Hematopoietic multipotent progenitor cell treated with erythropoietin and hydrocortisone succinate and interleukin-3 and kit ligand, for 17 days (in vitro differentiated cells): ENCODE results near the gene GPR176.

ENCODE experiments used
- DNase-seq: peaks from one replicate; pipeline ENCODE4 v3.0.0-alpha.2; 2015; ENCODE audit warnings: low spot score

Gene GPR176

DNA sequence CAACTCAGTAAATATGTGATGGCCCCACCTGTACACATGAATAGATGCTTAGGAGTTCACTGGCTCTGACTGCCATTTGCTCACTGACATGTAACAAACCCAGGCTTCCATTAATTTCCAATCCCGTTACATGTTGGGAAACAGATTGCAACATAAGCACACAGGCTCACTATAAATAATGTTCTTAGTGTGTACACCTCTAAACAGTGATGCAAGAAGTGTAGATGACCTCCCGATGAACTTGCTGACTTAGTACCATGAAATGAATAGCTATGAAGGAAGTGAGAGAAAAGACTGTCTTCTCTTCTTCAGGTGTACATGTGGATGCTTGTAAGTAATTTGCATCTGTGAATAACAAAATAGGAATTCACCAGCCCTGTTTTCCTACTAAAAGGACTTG lies 116.0 kb downstream of the GPR176 start:
- DNase-seq, result no peak

DNA sequence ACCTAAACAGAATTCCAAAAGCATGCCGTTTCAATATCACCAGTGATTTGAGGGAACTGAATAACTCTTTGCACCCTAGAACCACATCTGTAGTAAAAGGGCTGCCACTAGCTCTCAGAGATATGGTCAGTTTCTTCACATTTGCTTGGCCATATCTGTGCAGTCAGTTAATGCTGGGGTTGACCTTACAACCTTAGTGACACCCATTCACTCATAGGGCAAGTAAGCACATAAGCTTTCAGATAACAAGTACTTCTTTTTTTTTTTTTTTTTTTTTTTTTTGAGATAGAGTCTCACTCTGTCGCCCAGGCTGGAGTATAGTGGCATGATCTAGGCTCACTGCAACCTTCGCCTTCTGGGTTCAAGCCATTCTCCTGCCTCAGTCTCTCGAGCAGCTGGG lies 117.0 kb downstream of the GPR176 start:
- no peak for DNase-seq

DNA sequence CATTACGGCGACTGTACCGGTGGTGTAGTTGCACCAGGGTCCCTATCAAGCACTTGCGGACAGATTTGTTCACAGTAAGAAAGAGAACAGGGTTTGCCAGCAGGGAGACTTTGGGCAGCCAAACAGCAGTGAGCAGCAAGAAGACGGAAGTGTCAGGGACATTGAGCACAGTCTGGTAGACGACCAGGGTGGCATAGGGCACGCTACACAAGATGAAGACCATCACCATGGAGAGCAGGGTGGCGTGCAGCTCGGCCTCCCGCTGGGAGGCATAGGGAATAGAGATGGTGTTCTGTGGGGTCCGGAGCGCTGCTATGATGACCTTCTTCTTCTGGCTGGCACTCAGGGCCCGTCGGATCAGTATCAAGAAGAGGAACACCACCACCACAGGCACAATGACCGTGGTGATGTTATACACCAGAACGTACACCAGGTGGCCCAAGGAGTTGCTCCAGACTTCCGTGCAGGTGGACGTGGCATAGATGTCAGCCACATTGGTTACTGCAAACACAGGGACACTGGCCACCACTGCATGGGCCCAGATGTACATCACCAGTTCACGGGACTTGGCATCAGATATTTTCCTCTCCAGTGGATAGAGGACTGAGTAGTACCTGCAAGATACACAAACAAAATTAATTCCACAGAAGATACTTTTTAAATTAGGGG lies 118.3 kb downstream of the GPR176 start:
- no peak for DNase-seq

DNA sequence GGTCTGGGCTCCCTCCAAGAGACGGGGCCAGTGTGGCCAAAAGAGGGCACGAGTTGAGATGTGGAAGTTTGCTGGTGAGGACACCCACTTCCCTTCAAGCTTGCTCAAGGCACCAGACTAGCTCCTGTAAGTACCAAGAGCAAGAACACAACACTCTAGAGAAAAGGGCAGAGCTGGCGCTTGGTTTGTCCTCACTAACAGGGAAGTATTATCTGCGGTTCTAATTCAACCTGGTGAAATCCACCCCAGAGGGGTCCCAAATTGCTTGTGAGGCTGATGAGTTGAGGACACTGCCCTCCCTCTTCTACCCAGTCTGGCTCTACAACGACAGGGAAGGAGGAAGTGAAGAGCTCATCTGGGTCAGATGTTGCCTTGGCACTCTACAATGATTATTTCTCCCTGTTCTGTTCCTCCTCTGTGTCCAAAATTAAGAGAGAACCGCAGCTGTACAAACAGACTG lies 120.5 kb downstream of the GPR176 start:
- DNase-seq, result no peak

DNA sequence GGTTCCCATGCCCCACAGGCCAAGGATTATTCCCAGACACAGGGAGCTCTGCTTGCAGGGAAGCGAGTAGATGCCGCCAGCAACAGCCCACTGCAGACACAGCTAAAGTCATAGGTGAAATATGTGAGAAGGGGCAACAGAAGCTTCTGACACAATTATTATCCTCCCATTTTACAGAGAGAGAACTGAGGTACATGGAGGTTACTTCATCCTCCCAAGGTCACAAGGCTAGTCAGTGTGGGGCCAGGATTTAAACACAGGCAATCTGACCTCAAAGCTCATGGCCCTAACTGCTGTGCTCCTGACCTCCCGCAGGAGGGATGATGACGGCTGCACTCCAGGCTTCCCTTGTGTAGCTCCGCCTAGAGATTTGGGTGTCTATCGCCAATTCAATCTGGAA lies 121.7 kb downstream of the GPR176 start:
- no peak for DNase-seq

DNA sequence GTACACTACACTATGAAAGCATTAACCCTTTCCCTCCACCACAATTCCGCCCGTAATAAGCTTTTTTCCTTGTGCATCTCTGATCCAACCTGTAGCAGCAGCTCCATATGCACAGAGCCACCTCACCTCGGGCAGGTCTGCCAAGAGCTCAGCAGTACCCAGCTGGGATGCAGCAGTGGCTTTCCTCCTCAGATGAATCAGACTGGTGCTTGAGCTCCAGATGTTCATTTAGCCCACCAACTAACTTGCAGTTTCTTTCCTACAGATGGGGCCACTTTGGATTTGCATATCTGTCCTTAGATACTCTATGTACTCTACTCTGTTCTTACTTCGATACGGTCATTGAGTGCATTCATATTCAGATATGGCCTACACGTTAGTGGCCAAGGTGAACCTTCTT lies 122.7 kb downstream of the GPR176 start:
- DNase-seq, result no peak

DNA sequence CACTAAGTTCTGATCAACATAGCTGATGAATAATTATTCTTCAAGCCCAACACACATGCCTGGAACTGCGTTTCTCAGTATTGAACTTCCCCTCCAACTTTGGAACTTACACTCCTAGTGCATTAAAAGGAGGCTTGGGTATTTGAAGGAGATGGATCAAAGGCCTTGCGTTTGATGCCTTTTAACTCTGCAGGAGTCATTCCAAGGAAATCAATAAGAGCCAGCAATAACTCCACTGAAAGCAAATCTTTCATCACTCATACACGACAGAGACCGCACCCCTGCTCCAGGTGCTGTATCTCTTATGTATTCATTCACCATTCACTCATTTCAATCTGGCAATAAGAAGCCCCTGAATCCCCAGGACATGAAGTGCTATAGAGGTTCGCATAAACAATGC lies 123.5 kb downstream of the GPR176 start:
- no peak for DNase-seq

DNA sequence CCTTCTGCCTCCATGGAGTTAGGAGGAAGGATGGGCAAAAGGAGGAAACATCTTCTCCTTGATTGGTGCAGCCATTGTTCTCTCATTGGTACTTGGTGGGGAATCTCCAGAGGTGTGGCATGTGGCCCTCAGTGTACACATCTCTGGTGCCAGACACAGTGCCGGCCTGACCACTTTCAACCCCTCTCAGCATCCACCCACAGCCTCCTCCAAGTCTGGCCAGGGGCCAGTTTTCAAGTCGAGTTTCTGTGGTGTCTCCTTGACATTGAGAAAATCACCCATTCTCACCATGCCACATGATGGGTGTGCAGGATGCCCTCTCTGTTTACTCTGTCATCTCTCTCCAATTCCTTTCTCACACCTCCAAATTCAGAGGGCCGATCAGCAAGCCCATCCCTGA lies 124.6 kb downstream of the GPR176 start:
- no peak for DNase-seq

DNA sequence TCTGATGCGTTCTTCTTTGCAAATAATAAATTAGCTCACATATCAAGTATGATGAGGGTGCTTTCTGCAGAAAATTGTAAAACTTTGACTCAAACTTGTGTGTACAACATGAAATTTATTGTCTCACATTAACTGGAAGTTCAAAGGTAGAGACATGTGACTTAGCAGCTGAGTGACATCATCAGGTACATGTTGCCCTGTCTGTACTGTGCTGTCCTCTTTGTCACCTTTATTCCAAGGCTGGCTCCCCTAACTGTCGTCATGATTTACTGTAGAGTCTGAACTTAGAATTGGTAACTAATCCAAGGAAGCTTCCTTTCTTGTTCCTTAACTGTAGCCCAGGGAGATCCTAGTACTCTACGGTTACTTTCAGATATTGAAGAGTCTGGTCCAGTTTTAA lies 125.1 kb downstream of the GPR176 start:
- no peak for DNase-seq

DNA sequence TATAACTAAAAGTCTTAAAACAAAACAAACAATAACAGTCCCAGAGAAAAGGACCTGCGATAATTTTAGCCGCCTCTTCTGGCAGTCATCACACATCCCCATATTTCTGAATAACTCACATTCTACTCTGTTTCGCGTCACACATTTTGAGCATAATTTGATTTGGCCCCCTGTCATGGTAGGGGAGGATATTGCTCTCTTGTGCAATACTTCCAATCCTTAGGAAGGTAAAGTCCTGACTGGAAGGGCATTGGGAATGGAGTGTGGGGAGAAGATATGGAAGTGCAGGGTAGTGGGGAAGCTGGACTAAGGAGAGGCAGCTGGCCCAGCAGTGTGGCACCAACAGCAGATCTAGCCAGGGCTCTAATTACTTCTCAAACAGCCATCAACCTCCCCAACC lies 126.1 kb downstream of the GPR176 start:
- no peak for DNase-seq

DNA sequence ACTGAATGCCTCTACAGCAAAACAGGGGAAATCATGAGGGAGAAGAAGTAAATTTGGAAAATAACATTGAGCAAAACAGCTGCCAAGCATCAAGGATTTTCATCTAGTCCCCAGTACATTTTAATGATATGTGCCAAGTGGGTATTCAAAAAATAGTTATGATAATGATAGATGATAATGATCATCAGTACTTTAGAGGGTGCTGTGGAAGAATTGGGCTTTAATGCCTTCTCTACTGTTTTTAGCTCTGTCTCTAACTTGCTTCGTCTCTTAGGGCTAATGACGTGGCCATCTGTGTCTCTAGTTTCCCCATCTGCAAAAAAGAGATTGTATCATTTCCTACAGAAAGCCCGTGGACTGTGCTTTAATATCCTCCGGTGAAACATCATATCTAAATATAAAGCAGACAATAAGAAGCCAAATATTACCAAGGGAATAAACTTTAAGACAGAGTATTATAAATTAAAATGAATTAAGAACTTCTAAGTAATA lies 127.2 kb downstream of the GPR176 start:
- DNase-seq, result no peak

DNA sequence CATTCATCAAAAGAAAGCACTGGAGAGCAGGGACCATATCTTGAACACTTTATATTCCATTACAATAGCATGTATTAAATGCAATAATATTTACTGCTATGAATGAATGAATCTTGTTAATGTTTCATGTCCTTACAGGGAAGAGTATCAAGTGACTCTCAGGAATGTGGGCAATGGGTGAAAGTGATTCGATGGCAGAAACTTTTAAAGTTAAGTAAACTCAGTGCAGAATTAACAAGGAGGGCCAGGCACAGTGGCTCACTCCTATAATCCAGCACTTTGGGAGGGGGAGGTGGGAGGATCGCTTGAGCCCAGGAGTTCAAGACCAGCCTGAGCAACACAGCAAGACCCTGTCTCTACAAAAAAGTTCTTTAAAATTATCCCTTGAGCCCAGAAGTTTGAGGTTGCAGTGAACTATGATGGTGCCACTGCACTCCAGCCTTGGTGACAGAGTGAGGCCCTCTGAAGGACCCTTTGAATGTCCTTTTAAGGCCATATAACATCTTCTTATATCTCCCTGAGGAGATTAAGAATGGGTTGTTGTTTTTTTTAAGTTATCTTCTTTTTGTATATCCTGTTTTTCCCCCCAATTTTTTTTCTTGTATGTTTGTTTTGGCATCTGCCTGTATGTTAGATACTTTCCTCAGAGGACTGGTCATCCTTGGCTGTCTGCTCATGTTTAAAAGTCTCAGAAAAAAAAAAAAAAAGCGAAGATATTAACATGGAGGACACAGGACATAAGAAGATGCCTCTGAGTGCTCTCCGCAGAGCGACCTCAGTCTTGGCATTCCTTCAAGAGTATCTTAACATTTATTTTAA lies 127.8 kb downstream of the GPR176 start:
- DNase-seq, result no peak

DNA sequence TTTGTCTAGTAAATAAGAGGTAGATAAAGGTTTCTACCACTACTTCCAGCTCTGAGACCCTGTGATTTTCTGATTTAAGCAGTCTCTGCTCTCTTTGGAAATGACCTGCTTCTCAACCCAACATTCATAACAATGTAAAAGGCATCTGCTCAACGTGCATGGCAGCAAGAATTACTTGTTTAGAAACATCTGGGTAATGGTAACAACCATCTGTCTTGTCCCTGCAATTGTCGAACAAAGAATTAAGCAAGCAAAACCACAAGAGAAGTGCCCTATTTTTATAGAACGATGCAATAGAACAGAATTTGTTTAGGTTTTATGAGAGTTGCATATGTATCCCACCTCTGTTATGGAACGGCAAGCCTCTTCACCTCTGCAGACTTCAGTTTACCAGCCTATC lies 130.3 kb downstream of the GPR176 start:
- no peak for DNase-seq

DNA sequence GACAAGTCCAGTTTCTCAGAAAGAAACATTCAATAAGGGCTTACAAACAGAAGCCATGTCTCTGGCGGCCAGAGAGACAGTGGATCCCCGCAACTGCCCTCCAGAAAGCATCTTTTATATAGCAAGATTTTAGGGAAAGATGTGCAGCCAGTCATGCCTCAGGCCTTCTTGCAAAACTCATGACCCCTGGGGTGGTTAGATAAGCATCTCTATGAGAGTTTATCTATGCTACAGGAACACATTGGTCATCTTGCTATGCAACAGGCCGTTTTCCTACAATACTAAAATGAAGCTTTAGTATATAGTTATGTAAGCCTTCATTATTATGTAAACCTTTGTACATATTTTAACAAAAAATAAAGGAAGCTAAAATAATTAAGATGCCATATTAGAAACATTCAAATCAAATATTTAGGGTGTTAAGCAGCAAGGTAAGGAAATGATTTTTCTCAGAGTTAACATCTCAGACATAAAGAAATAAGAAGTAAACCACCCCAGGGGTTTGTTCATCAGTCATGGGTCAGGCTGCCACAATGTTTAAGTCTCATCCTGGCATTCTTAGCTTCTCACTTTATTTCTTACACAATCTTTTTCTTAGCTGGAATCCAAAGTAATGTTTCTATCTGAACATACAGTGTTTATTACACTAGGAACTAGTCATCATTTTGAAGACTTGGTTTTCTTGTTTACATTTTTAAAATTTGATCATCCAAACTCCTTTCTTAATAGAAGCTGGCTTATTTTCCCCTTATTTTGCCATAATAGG lies 131.1 kb downstream of the GPR176 start:
- no peak for DNase-seq

DNA sequence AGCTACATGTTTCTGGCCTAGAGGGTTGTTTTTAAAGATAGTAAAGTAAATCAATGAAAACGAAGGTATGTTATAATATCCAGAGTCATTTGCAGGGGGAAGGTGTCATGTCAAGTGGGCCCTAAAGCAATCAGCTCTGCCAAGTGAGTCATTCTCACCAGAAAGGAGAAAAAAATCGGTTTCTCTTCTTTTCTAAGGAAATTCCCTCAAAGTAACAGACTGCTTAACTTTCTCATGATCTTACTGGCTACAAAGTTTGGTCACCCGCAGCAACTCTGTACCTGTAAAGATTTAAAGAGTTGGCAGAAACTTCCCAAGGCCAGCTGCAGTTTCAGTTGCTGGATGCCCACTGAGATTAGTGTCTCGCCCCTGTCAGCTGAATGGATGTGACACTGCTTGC lies 132.0 kb downstream of the GPR176 start:
- DNase-seq, result no peak

DNA sequence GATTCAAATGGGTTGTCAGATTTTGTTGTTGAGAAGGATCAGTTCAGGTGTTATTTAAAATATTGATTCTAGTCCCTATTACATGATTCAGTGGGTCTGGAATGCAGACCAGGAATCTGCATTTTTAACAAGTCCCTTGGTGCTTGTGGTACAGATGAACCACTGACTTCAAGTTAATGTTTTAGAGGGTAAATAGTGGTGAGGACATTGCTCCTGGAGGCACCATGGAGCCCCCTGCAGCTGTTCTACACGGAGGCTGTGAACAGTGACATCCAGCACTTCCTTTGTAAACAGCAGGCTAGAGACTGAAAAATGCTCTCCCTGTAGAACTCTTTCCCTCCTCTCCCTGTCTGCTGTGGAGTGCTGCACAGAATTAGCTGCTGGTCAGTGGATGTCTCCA lies 132.6 kb downstream of the GPR176 start:
- no peak for DNase-seq

DNA sequence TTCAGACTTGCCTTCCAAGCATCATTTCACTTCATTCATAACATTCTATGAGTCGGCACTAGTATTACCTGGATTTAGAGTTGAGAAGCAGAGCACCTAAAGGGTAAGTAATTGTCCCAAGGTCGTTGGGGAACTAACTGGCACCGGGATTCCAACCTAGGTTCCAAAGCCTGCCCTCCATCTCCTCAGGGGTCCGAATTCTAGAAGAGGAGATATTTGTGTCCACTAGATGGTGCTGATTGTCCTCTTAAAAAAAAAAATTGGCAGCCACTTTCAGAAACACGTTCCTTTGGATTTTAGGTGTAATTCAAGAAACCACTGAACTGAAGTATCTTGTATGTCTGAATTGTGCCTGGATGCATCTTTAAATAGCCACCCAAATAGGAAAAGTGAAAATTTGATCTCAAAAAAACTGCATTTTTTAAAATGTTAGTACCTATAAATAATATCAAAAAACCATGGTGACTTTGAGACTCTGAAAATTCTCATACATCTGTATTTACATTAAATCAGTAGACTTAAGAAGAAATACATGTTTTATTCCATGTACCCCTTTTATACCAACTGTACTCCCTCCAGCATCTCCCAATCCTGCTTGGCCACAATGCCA lies 133.5 kb downstream of the GPR176 start:
- peak; percentile 60 for DNase-seq

DNA sequence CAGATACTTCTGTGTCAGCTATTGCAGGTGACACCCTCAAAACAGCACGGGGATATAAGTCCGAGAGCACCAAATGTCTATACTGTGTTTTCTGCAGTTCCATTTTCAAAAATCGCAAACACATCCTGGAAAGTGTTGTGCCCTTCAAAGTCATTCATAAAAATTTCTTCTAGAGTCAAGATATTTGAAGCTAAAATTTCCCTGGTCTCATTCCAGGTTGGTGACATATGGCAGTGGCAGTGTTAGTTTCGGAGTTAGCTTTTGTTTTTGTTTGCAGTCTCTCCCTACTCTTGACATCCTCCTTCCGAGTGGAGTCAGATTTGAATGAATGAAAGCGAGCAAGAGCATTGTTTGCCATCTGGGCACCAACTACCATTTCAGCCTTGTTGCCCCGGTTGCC lies 134.2 kb downstream of the GPR176 start:
- no peak for DNase-seq

DNA sequence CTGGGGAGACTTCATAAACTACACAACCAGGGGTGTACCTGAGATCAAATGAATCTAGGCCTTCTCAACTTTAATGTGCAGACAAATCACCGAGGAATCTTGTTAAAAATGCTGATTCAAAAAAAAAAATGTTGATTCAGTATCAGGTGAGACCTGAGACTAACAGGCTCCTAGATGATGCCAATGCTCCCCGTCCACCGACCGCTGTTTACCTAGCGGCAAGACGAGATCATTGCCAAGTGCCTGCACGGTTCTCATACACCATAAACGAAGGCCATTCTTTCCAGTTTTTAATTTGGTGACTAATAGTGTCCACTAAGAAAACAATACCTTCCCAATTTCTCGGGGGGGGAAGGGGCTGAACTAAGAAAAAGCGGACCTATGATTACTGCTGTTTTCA lies 134.9 kb downstream of the GPR176 start:
- no peak for DNase-seq

DNA sequence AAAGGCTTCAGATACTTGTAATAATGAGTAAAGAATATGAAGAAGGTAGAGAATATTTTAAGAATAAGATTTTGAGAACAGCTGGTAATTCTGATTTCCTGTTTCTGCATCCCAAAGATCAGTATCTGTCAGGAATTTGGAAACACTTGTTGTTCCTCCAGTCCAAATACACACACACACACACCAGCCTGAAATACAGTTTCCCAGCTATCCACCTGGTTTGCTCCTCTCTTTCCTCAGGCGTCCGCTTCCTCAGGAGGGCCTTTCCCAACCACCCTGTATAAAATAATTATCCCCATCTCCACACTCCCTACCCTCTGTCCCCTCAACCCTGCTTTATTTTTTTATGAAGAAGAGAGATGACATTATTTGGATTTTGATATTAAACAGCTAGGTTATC lies 135.4 kb downstream of the GPR176 start:
- no peak for DNase-seq

DNA sequence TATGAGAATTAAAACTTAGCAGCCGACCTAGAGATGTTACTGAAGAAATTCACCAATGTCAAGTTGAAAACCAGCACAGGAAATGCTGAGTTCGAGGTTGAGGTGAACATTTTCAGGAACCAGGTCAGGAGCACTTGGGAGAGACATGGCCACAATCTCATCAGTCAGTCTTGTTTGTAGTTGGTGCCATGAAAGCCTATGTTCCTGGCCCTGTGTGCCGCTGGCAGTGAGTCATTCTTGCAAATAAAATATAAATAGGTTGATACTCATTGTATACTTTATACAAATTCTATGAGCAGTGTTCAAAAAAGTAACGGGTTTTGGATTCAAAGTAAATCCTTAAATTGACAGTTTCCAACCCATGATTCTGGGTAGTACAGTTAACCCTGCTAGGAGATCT lies 135.9 kb downstream of the GPR176 start:
- DNase-seq, result no peak

DNA sequence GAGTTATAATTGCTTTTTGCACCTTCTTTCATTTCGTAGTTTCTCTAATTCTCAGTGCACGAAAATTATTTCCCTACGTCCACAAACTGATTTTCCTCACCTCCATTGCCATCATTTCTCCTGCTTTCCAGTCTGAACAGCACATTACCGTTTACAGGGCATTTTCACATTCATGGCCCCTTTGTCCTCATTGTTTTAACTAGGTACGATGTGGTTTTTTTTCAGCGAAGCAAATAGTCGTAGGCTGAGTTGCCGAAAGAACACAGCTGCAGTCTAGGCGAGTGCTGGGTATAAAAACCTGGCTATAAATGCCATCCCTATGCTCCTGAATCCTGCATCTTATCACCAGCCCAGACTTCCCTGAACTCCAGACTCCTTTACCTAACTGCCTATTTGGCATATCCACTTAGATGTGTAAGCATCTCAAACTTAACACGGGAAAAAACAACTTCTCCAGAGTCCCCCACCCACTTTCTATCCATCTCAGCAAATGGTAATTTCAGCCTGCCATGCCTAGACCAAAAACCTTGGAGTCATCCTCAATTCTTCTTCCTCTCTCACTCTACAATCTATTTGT lies 136.7 kb downstream of the GPR176 start:
- no peak for DNase-seq
